ENCODE measurements around the gene ZNF428. TPM values are rescaled to one million over a fixed set of nuclear protein-coding genes. Genes with fewer than 3 reads are reported as not detected.

Gene ZNF428
- total and polyA plus RNA-seq, 2 of the 8 experiments (the other 6 are each of a cell fraction or from before 2014, with no cell fraction given): 7.8 to 16.7 TPM

DNA sequence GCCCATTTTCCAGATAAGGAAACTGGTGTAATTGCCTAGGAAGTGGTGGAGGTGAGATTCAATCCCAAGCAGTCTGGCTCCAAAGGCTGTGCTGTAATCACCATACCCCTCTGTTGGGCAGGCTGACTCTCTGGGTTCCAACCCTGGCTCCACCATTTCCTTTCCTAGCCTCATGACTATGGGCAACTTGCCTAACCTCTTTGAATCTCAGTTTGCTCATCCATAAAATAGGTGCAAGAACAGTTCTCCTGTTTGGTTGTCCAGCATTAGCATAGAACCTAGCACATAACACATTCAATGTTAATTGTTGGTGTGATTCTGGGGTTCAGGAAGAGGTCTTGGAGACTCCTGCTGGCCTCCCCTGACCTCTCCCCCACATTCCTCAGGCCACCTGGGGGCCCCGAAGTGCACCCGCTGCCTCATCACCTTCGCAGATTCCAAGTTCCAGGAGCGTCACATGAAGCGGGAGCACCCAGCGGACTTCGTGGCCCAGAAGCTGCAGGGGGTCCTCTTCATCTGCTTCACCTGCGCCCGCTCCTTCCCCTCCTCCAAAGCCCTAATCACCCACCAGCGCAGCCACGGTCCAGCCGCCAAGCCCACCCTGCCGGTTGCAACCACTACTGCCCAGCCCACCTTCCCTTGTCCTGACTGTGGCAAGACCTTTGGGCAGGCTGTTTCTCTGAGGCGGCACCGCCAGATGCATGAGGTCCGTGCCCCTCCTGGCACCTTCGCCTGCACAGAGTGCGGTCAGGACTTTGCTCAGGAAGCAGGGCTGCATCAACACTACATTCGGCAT, 20.8 kb downstream of the ZNF428 start:
- no peak overlapping the region for H2BK5ac ChIP-seq (ENCODE audit: low read depth, low read length)
- no peak overlapping the region for H2BK12ac ChIP-seq (ENCODE audit: low read depth, low read length)
- no peak overlapping the region for H3K14ac ChIP-seq (ENCODE audit: insufficient read length)
- H3K9ac ChIP-seq (replicated peaks in 1 of 4; ENCODE audit: extremely low read depth in 1 of 4, low read depth in 3 of 4, low read length in 3 of 4): no peak overlapping the region
- H2AFZ ChIP-seq (ENCODE audit: low read length): no peak overlapping the region
- peaks cover 2 to 6% (median 3%) of the 10 kb centered on the region in 4 experiments; a peak in 6 of 7 replicates for H3K4me1 ChIP-seq (replicated peaks in 1 of 4; ENCODE audit: control insufficient read depth in 3 of 4, insufficient read depth in 4 of 4, low read length in 3 of 4)
- POLR2A ChIA-PET (ENCODE audit: partially characterized antibody): interaction anchor here (0.6 to 3.1 kb wide), 5 partner anchors 8 to 69 kb away, joined by 3 to 17 read pairs (median 3); no protein-coding TSS in a partner anchor
- H3K56ac ChIP-seq (replicated peaks; ENCODE audit: insufficient read length, low read depth, low read length): no peak overlapping the region
- H3K4ac ChIP-seq (replicated peaks; ENCODE audit: insufficient read length, low read depth, low read length): no peak overlapping the region
- no peak overlapping the region for H2AK5ac ChIP-seq (ENCODE audit: low read depth, low read length)
- no peak overlapping the region; the same call in 1 of the 2 replicates for H4K8ac ChIP-seq (ENCODE audit: extremely low read depth, insufficient read depth, low read length)
- no peak for FAIRE-seq
- H3K23me2 ChIP-seq (ENCODE audit: low read depth, low read length): peaks cover 16% of the 10 kb centered on the region; the same call in 1 of the 2 replicates
- CTCF ChIA-PET (ENCODE audit: partially characterized antibody): interaction anchor here (0.5 to 6.5 kb wide), 12 partner anchors 9 to 942 kb away, joined by 3 to 92 read pairs (median 5); partner anchors contain the start of gene ZNF575
- no peak for DNase-seq (ENCODE audit: low read depth in 1 of 2, low spot score in 2 of 2)
- 87% methylated on average over 17 of the region's 19 CpGs; no CpG with 5 or more reads in 1 of the 2 experiments for WGBS, 2 experiments (ENCODE audit: extremely low coverage in 1 of 2, insufficient coverage in 1 of 2, insufficient read length in 1 of 2, insufficient replicate concordance in 2 of 2, low coverage in 1 of 2, low lambda C conversion rate in 2 of 2, missing lambda C conversion rate in 1 of 2)
- H4K91ac ChIP-seq (replicated peaks; ENCODE audit: insufficient read length, low read length): no peak overlapping the region
- no peak overlapping the region; a peak in 1 of 4 replicates for H3K4me2 ChIP-seq (ENCODE audit: insufficient read depth in 1 of 2, low read depth in 2 of 2, low read length in 2 of 2)
- H3K23ac ChIP-seq (ENCODE audit: insufficient read length): no peak overlapping the region
- peaks cover 0 to 3% of the 10 kb centered on the region in 2 experiments for H4K20me1 ChIP-seq (replicated peaks in 1 of 2; ENCODE audit: control insufficient read depth in 1 of 2, insufficient read depth in 2 of 2, low read length in 2 of 2)
- no peaks in the 10 kb centered on the region for H3K27me3 ChIP-seq (replicated peaks in 1 of 4; ENCODE audit: control insufficient read depth in 3 of 4, extremely low read depth in 1 of 4, insufficient read depth in 3 of 4, low read length in 3 of 4)
- H3K79me2 ChIP-seq (ENCODE audit: control insufficient read depth in 1 of 2, insufficient read depth in 2 of 2, low read length in 2 of 2): peaks cover 5 to 20% of the 10 kb centered on the region in 2 experiments
- H2BK15ac ChIP-seq (ENCODE audit: low read length): no peak overlapping the region
- H3K4me3 ChIP-seq (ENCODE audit: extremely low read depth in 1 of 4, insufficient read depth in 2 of 4, low read depth in 3 of 4, low read length in 4 of 4): no peak overlapping the region
- no peak overlapping the region for H2BK120ac ChIP-seq (replicated peaks; ENCODE audit: low read depth, low read length)
- no peak overlapping the region for H2BK20ac ChIP-seq (ENCODE audit: low read length)
- H3K18ac ChIP-seq (ENCODE audit: extremely low read depth, low read length): no peak overlapping the region
- no peak overlapping the region for H3K27ac ChIP-seq (ENCODE audit: low read depth, low read length)
- H3K9me3 ChIP-seq (ENCODE audit: insufficient read depth in 2 of 2, low read depth in 1 of 2, low read length in 1 of 2): no peaks in the 10 kb centered on the region
- peaks cover 2 to 12% (median 6%) of the 10 kb centered on the region in 4 experiments; a peak in 4 of 8 replicates for H3K36me3 ChIP-seq (ENCODE audit: control insufficient read depth in 2 of 4, insufficient read depth in 4 of 4, low read length in 3 of 4)
- H4K5ac ChIP-seq (ENCODE audit: insufficient read length, low read depth, low read length): no peak overlapping the region
- peaks cover 7% of the 10 kb centered on the region; the same call in 1 of the 2 replicates for H3K79me1 ChIP-seq (ENCODE audit: low read depth, low read length)
- TF ChIP-seq KDM4A (IDR thresholded peaks at IDR 0.05; ENCODE audit: low read depth, low read length, severe bottlenecking): no peak
- TF ChIP-seq PHF8 (conservative IDR thresholded peaks at IDR 0.05; ENCODE audit: low read depth, low read length): no peak
- TF ChIP-seq NRF1 (IDR thresholded peaks at IDR 0.05; ENCODE audit: low read depth, low read length): no peak
- TF ChIP-seq, protein P1, sequence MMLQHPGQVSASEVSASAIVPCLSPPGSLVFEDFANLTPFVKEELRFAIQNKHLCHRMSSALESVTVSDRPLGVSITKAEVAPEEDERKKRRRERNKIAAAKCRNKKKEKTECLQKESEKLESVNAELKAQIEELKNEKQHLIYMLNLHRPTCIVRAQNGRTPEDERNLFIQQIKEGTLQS (IDR thresholded peaks at IDR 0.05; ENCODE audit: insufficient read depth, low read depth, low read length): no peak
- no peak for TF ChIP-seq TAF1 (IDR thresholded peaks at IDR 0.05; ENCODE audit: low read depth, low read length)
- no peak for TF ChIP-seq MAFK (IDR thresholded peaks at IDR 0.05; ENCODE audit: low read depth, low read length)
- no peak for TF ChIP-seq TEAD4 (IDR thresholded peaks at IDR 0.05; ENCODE audit: low read depth, low read length)
- no peak for TF ChIP-seq CREB1 (IDR thresholded peaks at IDR 0.05)
- no peak for TF ChIP-seq BRCA1 (IDR thresholded peaks at IDR 0.05; ENCODE audit: low read depth, low read length)
- TF ChIP-seq SIRT6 (IDR thresholded peaks at IDR 0.05; ENCODE audit: low read length): no peak
- no peak for TF ChIP-seq GTF2F1 (IDR thresholded peaks at IDR 0.05; ENCODE audit: borderline replicate concordance, low read depth, low read length)
- no peak for TF ChIP-seq RFX5 (IDR thresholded peaks at IDR 0.05; ENCODE audit: borderline replicate concordance, low read depth, low read length)
- no peak for TF ChIP-seq BACH1 (IDR thresholded peaks at IDR 0.05; ENCODE audit: low read length)
